CD14-positive monocyte (primary cell): Measurements from ENCODE around the gene MMP15. TPM values are rescaled to one million over a fixed set of nuclear protein-coding genes. Genes with fewer than 3 reads are reported as not detected.

Experiments
- DNase-seq, 3 donors: peaks; one replicate each; pipeline ENCODE4 v3.0.0-alpha.2; 2011 to 2022
- H2AFZ ChIP-seq: 2 replicates; pipeline ENCODE4 v1.6.0; 2012; ENCODE audit warnings: mild to moderate bottlenecking, low read depth, low read length, inconsistent platforms; ENCODE audit not compliant: insufficient read depth, poor library complexity, severe bottlenecking
- H3K27ac ChIP-seq, 2 donors: 1 replicate in 1 of 2; 2 replicates in 1 of 2; pipeline ENCODE4 v1.5.1; 2012 to 2013; ENCODE audit warnings: low read length in 2 of 2, control low read depth in 1 of 2, inconsistent platforms in 1 of 2, low read depth in 1 of 2, mild to moderate bottlenecking in 1 of 2
- H3K27me3 ChIP-seq, 2 donors: one replicate each; pipeline versions ENCODE4 v1.6.0 to v1.6.1; 2011 to 2013; ENCODE audit warnings: low read length in 2 of 2; ENCODE audit not compliant: control insufficient read depth in 2 of 2, insufficient read depth in 2 of 2
- H3K36me3 ChIP-seq, 2 donors: replicated peaks in 1 of 2; 1 replicate in 1 of 2; 2 replicates in 1 of 2; pipeline versions ENCODE4 v1.5.1 to v1.6.1; 2012 to 2013; ENCODE audit warnings: low read length in 2 of 2, control low read depth in 1 of 2, inconsistent platforms in 1 of 2, mild to moderate bottlenecking in 1 of 2; ENCODE audit not compliant: insufficient read depth in 2 of 2, control insufficient read depth in 1 of 2
- H3K4me1 ChIP-seq, 2 donors: 1 replicate in 1 of 2; 2 replicates in 1 of 2; pipeline versions ENCODE4 v1.5.1 to v1.6.1; 2012 to 2013; ENCODE audit warnings: low read length in 2 of 2, control low read depth in 1 of 2, inconsistent platforms in 1 of 2, mild to moderate bottlenecking in 1 of 2, moderate library complexity in 1 of 2; ENCODE audit not compliant: insufficient read depth in 2 of 2, control insufficient read depth in 1 of 2
- H3K4me2 ChIP-seq: replicated peaks from 2 replicates; pipeline ENCODE3; 2012; ENCODE audit warnings: low read length, moderate library complexity, mild to moderate bottlenecking; ENCODE audit not compliant: poor library complexity, severe bottlenecking; ENCODE audit errors: extremely low read depth
- H3K4me3 ChIP-seq, 3 experiments: fragments of 200-600 bp in 1 of 3; sonication (generic) in 1 of 3; replicated peaks in 1 of 3; 1 replicate in 2 of 3; 2 replicates in 1 of 3; pipeline ENCODE4 v1.5.1; 2011 to 2013; ENCODE audit warnings: low read length in 3 of 3, mild to moderate bottlenecking in 3 of 3, control low read depth in 2 of 3, low read depth in 2 of 3, inconsistent platforms in 1 of 3, moderate library complexity in 1 of 3
- H3K79me2 ChIP-seq: 2 replicates; pipeline ENCODE4 v1.6.0; 2012; ENCODE audit warnings: mild to moderate bottlenecking, control low read depth, inconsistent platforms, low read length, moderate library complexity; ENCODE audit not compliant: insufficient read depth
- H3K9ac ChIP-seq: 2 replicates; pipeline ENCODE4 v1.6.0; 2017; ENCODE audit warnings: low read length, mild to moderate bottlenecking; ENCODE audit not compliant: insufficient read depth, poor library complexity, severe bottlenecking
- H3K9me3 ChIP-seq, 2 donors: replicated peaks in 1 of 2; 1 replicate in 1 of 2; 2 replicates in 1 of 2; pipeline versions ENCODE4 v1.5.1 to v1.6.1; 2012 to 2013; ENCODE audit warnings: low read length in 2 of 2, control low read depth in 1 of 2; ENCODE audit not compliant: control insufficient read depth in 1 of 2, insufficient read depth in 1 of 2
- H4K20me1 ChIP-seq: 2 replicates; pipeline ENCODE4 v1.6.0; 2012; ENCODE audit warnings: mild to moderate bottlenecking, low read length, control low read depth, moderate library complexity; ENCODE audit not compliant: insufficient read depth
- H3K27ac Mint-ChIP-seq, 7 donors: one replicate each; pipeline ENCODE4 v1.8.0; 2020; ENCODE audit warnings: mild to moderate bottlenecking in 7 of 7, mixed read lengths in 7 of 7, moderate library complexity in 6 of 7, inconsistent platforms in 2 of 7
- H3K27me3 Mint-ChIP-seq, 3 donors: one replicate each; pipeline ENCODE4 v1.8.0; 2021 to 2022; ENCODE audit warnings: low read depth in 3 of 3, mild to moderate bottlenecking in 3 of 3, mixed read lengths in 3 of 3, moderate library complexity in 3 of 3, inconsistent platforms in 1 of 3
- H3K36me3 Mint-ChIP-seq, 2 donors: one replicate each; pipeline ENCODE4 v1.8.0; 2020; ENCODE audit warnings: mixed read lengths in 2 of 2, inconsistent platforms in 1 of 2, mild to moderate bottlenecking in 1 of 2
- H3K4me1 Mint-ChIP-seq: one replicate; pipeline ENCODE4 v1.8.0; 2020; ENCODE audit warnings: mild to moderate bottlenecking, mixed read lengths
- H3K4me3 Mint-ChIP-seq, 2 donors: one replicate each; pipeline ENCODE4 v1.8.0; 2020; ENCODE audit warnings: mild to moderate bottlenecking in 2 of 2, mixed read lengths in 2 of 2, moderate library complexity in 1 of 2
- H3K9me3 Mint-ChIP-seq, 7 donors: one replicate each; pipeline ENCODE4 v1.8.0; 2020 to 2022; ENCODE audit warnings: mixed read lengths in 7 of 7, mild to moderate bottlenecking in 6 of 7, moderate library complexity in 6 of 7, inconsistent platforms in 2 of 7
- CTCF ChIP-seq: fragments of 200-600 bp; IDR thresholded peaks from one replicate; pipeline ENCODE4 v1.8.0; 2022; ENCODE audit warnings: antibody characterized with exemption, mild to moderate bottlenecking
- WGBS: methylation state at CpG from one replicate; pipeline ENCODE4 v1.1.5; 2013; ENCODE audit warnings: missing lambda C conversion rate; ENCODE audit not compliant: insufficient coverage; 5-methylcytosine and 5-hydroxymethylcytosine counted together
- intact Hi-C, 2 donors: fragments of 100-400 bp; cut with micrococcal nuclease; formaldehyde crosslinking; loops; one replicate each; pipeline versions ENCODE4 v1.15.0 to v1.15.1; 2023
- polyA plus RNA-seq, 3 donors: library from polyadenylated mRNA; depleted of rRNA in 1 of 3; unstranded in 2 of 3; stranded (reverse) in 1 of 3; fragments of 300-500 nt in 2 of 3; fragments of >200 nt in 1 of 3; fragmentation: Illumina TruSeq in 2 of 3; gene quantifications; 1 replicate in 2 of 3; 2 replicates in 1 of 3; pipeline ENCODE4 v1.2.3, GENCODE V29; 2012 to 2021

Gene MMP15
- polyA plus RNA-seq, 3 donors, result not detected

- H3K4me1 Mint-ChIP-seq, result peaks cover 67% of the 10 kb centered on the region
- no peak overlapping the region for H3K4me3 Mint-ChIP-seq
- H3K36me3 ChIP-seq, result peaks cover 27 to 36% of the 10 kb centered on the region in 2 donors
- peaks cover 30 to 44% of the 10 kb centered on the region in 2 donors for H3K36me3 Mint-ChIP-seq
- H3K79me2 ChIP-seq, result peaks cover 55% of the 10 kb centered on the region
- H4K20me1 ChIP-seq, result peaks cover 73% of the 10 kb centered on the region
- H3K9me3 ChIP-seq, result no peaks in the 10 kb centered on the region
- 97% methylated on average over 35 of the region's 35 CpGs for WGBS
- no peaks in the 10 kb centered on the region for H3K27me3 Mint-ChIP-seq
- H3K27ac Mint-ChIP-seq, result peak overlapping the region in 2 of 7 donors; percentile 33
- H3K4me1 ChIP-seq, result peaks cover 60 to 74% of the 10 kb centered on the region in 2 donors
- intact Hi-C loops, result no loop called here
- no peak overlapping the region for H3K4me3 ChIP-seq
- no peak overlapping the region for H2AFZ ChIP-seq
- H3K4me2 ChIP-seq, result no peak overlapping the region
- no peaks in the 10 kb centered on the region for H3K27me3 ChIP-seq
- H3K9me3 Mint-ChIP-seq, result peaks cover 0 to 2% (median 0%) of the 10 kb centered on the region in 7 donors
- H3K9ac ChIP-seq, result no peak overlapping the region
- no peak overlapping the region for H3K27ac ChIP-seq
- no peak for DNase-seq
- no peak for TF ChIP-seq CTCF
Observed at GRCh38 chr16:57997176-57997527, 28.4 kb upstream of the MMP15 start.

GRCh38 chr16:57997528-57998265 is 27.9 kb upstream of the MMP15 start:
- Histone ChIP-seq H3K4me3 (peak overlapping the region in 1 of 3 experiments; percentile 98), H3K79me2 (peaks cover 56% of the 10 kb centered on the region), H3K9me3 (no peaks in the 10 kb centered on the region), H4K20me1 (peaks cover 72% of the 10 kb centered on the region), H3K27me3 (no peaks in the 10 kb centered on the region), H3K36me3 (peaks cover 30 to 40% of the 10 kb centered on the region in 2 donors), H3K4me1 (peaks cover 61 to 75% of the 10 kb centered on the region in 2 donors), H3K9ac (peak overlapping the region; percentile 80), H3K27ac (peak overlapping the region; percentile 78 to 85), H2AFZ (no peak overlapping the region), H3K4me2 (peak overlapping the region; percentile 100)
- Mint-ChIP-seq H3K4me1 (peaks cover 69% of the 10 kb centered on the region), H3K4me3 (peak overlapping the region in 1 of 2 donors; percentile 86), H3K27ac (peak overlapping the region in 5 of 7 donors; percentile 79 to 94 (median 92)), H3K36me3 (peaks cover 32 to 45% of the 10 kb centered on the region in 2 donors), H3K27me3 (no peaks in the 10 kb centered on the region), H3K9me3 (peaks cover 0 to 2% (median 0%) of the 10 kb centered on the region in 7 donors)
- DNase-seq, result no peak
- intact Hi-C loops, result loop anchor here in 1 of 2 donors (2.0 kb wide), 1 partner anchor 13 kb away; no protein-coding TSS in a partner anchor
- WGBS, result 97% methylated on average over 35 of the region's 36 CpGs
- TF ChIP-seq CTCF, result no peak
